Activated naive CD8-positive, alpha-beta T cell treated with anti-CD3 and anti-CD28 coated beads for 36 hours (primary cell): Measurements from ENCODE around the gene PAK5. TPM values are rescaled to one million over a fixed set of nuclear protein-coding genes. Genes with fewer than 3 reads are reported as not detected.

Experiments used
- DNase-seq: peaks from one replicate; pipeline ENCODE4 v3.0.0; 2021
- H3K27ac Mint-ChIP-seq: one replicate; pipeline ENCODE4 v1.8.0; 2022; ENCODE audit warnings: mild to moderate bottlenecking, moderate library complexity, mixed read lengths
- H3K27me3 Mint-ChIP-seq: one replicate; pipeline ENCODE4 v1.8.0; 2022; ENCODE audit warnings: mild to moderate bottlenecking, mixed read lengths
- H3K36me3 Mint-ChIP-seq: one replicate; pipeline ENCODE4 v1.8.0; 2021; ENCODE audit warnings: mild to moderate bottlenecking, mixed read lengths
- H3K4me1 Mint-ChIP-seq: one replicate; pipeline ENCODE4 v1.8.0; 2021; ENCODE audit warnings: mixed read lengths
- H3K4me3 Mint-ChIP-seq: one replicate; pipeline ENCODE4 v1.8.0; 2022; ENCODE audit warnings: mild to moderate bottlenecking, moderate library complexity, mixed read lengths
- H3K9me3 Mint-ChIP-seq: one replicate; pipeline ENCODE4 v1.8.0; 2022; ENCODE audit warnings: mixed read lengths
- total RNA-seq, 2 experiments: library from RNA; stranded (reverse); gene quantifications; one replicate each; pipeline ENCODE4 v1.2.3, GENCODE V29; 2021

Gene PAK5
- total RNA-seq, 2 experiments from 2014 or later = not detected

DNA sequence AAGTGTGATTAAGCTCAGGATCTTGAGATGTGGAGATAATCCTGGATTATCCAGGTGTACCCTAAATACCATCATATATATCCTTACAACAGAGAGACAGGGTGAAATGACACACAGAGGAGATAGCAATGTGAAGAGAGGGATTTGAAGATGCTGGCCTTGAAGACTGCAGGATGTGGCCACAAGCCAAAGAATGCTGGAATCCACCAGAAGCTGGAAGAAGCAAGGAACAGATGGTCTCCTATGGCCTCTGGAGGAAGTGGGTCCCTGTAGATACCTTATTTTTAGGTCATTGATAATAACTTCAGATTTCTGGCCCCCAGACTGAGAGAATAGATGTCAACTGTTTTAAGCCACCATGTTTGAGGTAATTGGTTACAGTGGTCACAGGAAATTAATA lies 95.0 kb downstream of the PAK5 start:
- Mint-ChIP-seq H3K4me1 (no peaks in the 10 kb centered on the region), H3K9me3 (peaks cover 1% of the 10 kb centered on the region), H3K27ac (no peak overlapping the region), H3K4me3 (no peak overlapping the region), H3K27me3 (no peaks in the 10 kb centered on the region), H3K36me3 (no peaks in the 10 kb centered on the region)
- DNase-seq = no peak

DNA sequence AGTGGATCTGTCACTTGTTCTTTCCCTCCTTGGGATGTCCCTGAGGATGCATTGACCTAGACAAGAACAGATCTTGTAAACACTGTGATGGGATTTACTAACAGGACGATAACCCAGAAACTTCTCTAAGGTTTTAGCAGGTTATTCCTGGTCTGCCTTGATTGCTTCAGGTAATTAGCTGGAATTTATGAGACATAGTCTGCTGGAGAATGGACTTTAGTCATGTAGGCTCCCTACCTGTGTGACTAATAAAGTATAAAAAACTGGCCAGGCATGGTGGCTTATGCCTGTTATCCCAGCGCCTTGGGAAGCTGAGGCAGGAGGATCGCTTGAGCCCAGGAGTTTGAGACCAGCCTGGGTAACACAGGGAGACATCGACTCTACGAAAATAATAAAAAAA lies 96.1 kb downstream of the PAK5 start:
- no peaks in the 10 kb centered on the region for H3K36me3 Mint-ChIP-seq

DNA sequence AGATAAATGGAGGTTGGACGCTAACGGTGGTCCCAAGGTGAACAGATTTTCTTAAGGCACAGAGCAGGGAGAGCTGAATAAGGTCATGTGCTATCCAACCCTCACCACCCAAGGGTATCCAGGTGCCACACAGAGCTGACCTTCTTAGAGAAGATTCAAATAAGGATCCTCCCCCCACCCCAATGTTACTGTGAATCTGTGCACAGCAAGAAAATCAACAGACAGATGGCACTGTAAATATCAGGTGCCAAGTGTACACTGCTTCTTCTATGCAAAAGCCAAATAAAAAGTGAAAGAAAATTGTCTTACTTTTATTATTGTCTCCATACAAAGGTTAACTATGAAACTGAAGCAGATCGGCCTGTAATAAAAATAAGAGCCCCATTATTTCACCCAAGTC lies 96.9 kb downstream of the PAK5 start:
- Mint-ChIP-seq H3K36me3 (no peaks in the 10 kb centered on the region), H3K27ac (no peak overlapping the region), H3K27me3 (no peaks in the 10 kb centered on the region), H3K9me3 (peaks cover 3% of the 10 kb centered on the region), H3K4me1 (no peaks in the 10 kb centered on the region), H3K4me3 (no peak overlapping the region)
- DNase-seq = no peak

More for the DNA sequence above, 96.1 kb downstream of the PAK5 start:
- Mint-ChIP-seq H3K27me3 (no peaks in the 10 kb centered on the region), H3K9me3 (peaks cover under 1% of the 10 kb centered on the region), H3K27ac (no peak overlapping the region), H3K4me1 (no peaks in the 10 kb centered on the region), H3K4me3 (no peak overlapping the region)
- no peak for DNase-seq

DNA sequence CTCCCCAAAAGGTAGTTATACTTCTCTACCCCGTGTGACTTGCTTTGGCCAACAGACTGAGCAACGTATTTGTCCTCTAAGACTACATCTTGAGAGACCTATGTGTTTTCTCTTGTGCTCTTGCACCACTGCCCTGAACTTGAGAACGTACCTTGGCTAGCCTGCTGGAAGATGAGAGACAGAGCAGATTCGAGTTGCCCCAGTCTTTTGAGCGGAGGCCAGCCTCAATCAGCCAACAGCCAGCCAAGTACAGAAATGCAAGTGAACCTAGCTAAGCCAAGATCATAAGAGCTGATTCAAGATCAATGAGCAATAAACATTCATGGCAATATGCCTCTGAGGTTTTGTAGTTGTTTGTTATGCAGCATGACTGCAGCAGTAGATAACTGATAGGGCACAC lies 98.4 kb downstream of the PAK5 start:
- Mint-ChIP-seq H3K4me3 (no peak overlapping the region), H3K27ac (no peak overlapping the region), H3K27me3 (no peaks in the 10 kb centered on the region), H3K4me1 (no peaks in the 10 kb centered on the region), H3K36me3 (no peaks in the 10 kb centered on the region), H3K9me3 (peaks cover 6% of the 10 kb centered on the region)
- no peak for DNase-seq

DNA sequence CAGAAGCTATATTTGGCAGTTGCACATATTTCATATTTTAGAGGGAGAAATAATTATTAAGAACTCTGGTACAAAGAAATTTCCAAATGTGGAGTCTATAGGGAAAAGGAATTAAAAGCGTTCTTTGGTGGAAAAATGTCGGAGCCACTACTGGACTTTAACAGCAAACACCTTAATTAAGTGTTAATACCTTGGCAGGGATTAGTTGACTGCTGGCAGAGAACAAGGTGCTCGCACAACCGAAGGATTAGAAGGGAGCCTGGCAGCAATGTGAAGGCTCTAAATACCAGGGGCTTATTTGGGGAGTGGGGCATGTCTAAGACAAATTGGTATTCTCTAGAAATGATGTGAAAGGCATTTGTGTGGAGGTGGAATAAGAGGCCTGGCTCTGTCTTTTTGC lies 98.9 kb downstream of the PAK5 start:
- H3K4me3 Mint-ChIP-seq = no peak overlapping the region
- no peak for DNase-seq
- H3K36me3 Mint-ChIP-seq = no peaks in the 10 kb centered on the region
- no peak overlapping the region for H3K27ac Mint-ChIP-seq
- peaks cover 8% of the 10 kb centered on the region for H3K9me3 Mint-ChIP-seq
- H3K27me3 Mint-ChIP-seq = no peaks in the 10 kb centered on the region
- H3K4me1 Mint-ChIP-seq = no peaks in the 10 kb centered on the region

DNA sequence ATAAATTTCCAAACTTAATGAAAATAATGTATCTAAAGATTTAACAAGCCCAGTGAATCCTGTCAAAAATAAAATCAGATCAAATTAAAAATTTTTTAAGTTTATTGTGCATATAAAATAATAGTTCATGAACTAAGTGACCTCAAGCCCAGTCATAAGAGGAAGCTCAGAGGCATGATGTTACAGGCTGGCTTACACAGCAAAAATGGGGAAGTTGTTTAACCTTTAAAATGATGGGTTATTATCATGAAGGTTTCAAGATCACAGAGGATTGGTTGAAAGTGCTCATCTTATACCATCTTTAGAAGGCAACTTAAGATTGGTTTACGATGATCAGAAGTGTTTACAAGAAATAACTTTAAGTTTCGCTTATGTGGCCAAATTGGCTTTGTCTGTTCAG lies 102.5 kb downstream of the PAK5 start:
- no peak for DNase-seq
- Mint-ChIP-seq H3K27me3 (no peaks in the 10 kb centered on the region), H3K9me3 (peaks cover 10% of the 10 kb centered on the region), H3K36me3 (no peaks in the 10 kb centered on the region), H3K4me1 (no peaks in the 10 kb centered on the region), H3K4me3 (no peak overlapping the region), H3K27ac (no peak overlapping the region)

DNA sequence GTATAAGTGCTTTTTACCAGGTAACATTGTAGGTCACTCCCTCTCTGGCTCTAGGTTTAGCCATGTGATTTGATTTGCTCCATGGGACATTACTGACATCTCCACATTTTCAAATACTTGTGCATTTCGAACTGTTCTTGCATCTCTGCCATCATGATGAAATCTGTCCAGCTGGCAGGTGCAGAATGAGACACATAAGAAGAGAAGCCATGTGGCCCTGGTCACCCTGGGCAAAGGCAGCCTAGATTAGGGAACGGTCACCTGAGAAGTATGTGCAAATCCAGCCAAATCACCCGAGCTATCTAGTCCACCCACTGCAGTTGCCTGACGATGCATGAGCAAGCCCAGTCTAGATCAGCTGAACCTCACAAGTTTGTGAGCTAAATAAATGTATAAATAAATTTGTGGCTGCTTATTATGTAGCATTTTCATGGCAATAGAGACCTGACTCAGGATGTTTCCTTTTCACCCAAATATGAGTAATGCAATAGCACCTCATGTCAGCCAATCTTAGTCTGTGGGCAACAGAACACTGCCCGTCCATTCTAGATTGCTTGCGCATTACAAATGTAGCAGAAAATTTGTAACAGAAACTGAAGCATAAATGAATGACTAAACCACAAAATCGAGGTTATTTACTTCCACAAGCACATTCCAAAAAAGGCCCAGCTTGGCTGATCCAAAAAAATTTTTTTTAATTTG lies 115.2 kb downstream of the PAK5 start:
- H3K4me1 Mint-ChIP-seq = no peaks in the 10 kb centered on the region
- H3K27me3 Mint-ChIP-seq = no peaks in the 10 kb centered on the region
- H3K9me3 Mint-ChIP-seq = peaks cover 2% of the 10 kb centered on the region
- no peak overlapping the region for H3K27ac Mint-ChIP-seq
- no peak overlapping the region for H3K4me3 Mint-ChIP-seq
- H3K36me3 Mint-ChIP-seq = no peaks in the 10 kb centered on the region
- no peak for DNase-seq

DNA sequence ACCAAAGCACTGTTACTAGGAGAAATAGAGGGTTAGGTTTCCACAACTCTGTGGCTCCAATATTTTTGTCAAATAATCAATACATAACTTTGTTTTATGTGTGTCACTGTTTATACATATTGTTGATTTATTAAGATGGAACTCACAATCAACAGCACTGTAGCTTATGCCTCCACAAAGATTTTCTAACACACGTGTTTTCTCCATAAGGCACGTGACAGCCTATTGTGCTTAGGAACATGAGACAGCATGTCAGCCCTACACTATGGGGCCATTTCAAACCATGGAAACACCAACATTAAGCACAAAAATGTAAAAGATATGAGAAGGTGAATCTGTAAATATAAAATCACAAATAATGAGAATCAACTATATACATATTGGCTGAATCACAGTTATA lies 127.0 kb downstream of the PAK5 start:
- Mint-ChIP-seq H3K27ac (no peak overlapping the region), H3K9me3 (peaks cover 3% of the 10 kb centered on the region), H3K4me1 (no peaks in the 10 kb centered on the region), H3K4me3 (no peak overlapping the region), H3K27me3 (no peaks in the 10 kb centered on the region), H3K36me3 (no peaks in the 10 kb centered on the region)
- DNase-seq = no peak

DNA sequence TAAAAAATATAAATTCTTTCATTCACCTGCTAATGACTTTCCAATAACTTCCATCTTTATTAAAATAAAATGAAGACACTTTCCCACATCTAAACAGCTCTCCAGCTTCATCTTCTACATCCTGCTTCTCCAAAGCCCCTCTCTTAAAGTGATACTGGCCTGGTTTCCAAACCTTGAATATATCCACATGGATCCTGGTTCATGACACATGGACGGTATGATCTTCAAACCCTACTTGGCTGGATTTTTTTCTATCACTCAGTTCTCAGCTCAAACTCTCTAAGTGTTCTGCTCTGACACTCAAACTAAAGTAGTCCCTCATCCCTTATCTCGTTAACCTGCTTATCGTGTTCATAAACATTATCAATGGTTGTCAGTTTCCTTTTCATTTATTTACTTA lies 128.2 kb downstream of the PAK5 start:
- Mint-ChIP-seq H3K36me3 (no peaks in the 10 kb centered on the region), H3K9me3 (peaks cover 5% of the 10 kb centered on the region), H3K4me1 (no peaks in the 10 kb centered on the region), H3K27ac (no peak overlapping the region), H3K27me3 (no peaks in the 10 kb centered on the region), H3K4me3 (no peak overlapping the region)
- no peak for DNase-seq

DNA sequence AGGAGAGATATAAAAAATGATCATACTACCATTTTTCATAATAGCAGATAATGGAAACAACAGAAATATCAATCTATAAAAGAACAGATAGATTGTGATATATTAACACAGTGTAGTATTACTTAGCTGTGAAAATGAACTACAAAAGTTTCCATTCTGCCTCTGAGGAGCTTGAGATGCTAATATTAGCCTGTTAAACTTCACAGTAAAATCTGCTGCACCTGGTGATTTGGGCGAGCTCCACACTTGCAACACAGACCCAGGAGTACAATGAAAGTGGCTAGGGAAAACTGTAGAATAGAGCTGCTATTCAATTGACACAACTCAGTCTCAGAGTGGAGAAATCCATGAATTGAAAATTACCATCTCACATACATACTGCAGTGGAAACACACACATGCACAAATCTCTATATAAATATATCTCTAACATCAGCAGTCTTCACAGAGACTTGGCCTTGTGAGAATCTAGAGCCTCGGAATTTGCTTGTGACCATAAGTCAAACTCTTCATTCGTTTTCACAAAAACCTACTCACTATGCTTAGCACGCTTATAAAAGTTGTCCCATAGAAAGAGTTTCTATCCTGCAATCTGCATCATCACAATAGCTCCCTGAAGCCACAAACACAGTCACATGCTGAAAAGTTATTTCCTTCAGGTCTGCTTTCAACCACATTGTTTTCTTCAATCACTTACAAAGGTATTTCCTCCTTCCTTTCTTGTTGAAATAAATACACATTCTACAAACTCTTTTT lies 133.0 kb downstream of the PAK5 start:
- H3K36me3 Mint-ChIP-seq = no peaks in the 10 kb centered on the region
- H3K4me3 Mint-ChIP-seq = no peak overlapping the region
- peaks cover 4% of the 10 kb centered on the region for H3K9me3 Mint-ChIP-seq
- H3K4me1 Mint-ChIP-seq = no peaks in the 10 kb centered on the region
- H3K27me3 Mint-ChIP-seq = no peaks in the 10 kb centered on the region
- no peak for DNase-seq
- H3K27ac Mint-ChIP-seq = no peak overlapping the region

DNA sequence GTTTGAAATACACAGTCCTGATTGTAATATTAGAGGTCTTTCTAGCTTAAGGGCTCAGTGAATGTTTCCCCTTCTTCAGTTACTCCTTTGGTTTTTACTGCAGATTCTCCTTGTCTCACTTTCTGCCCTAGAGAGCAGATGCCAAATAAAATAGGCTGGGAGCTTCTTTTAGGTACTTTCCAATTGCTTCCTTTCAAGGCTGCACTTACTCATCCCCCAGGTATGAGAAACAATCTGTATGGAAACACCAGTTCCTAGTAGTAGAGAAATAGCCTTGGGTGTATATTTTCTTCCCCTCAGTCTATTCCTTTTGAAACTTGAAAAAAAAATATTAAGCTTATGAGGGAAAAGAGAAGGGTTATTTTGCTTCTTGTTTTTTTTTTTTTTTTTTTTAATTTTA lies 139.7 kb downstream of the PAK5 start:
- Mint-ChIP-seq H3K27me3 (no peaks in the 10 kb centered on the region), H3K4me3 (no peak overlapping the region), H3K36me3 (no peaks in the 10 kb centered on the region), H3K9me3 (no peaks in the 10 kb centered on the region), H3K4me1 (no peaks in the 10 kb centered on the region), H3K27ac (no peak overlapping the region)
- DNase-seq = no peak

DNA sequence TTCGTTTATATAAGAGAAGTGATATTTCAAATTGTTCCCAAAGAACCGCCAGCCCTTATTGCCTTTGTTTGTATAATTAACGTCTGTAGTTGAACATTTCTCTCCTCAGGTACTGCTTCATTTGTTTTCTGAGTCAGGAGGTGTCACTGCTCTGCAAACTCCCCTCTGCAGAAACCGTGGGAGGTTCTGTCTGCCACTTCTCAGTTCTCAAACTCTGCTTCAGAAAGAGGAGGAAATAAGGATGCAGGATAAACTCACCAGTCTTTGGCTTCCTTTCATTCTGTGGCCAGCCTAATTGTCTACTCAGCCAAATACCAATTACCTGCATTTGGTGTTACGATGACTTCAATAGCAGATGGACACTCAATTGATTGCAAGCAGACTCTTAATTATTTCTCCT lies 149.8 kb downstream of the PAK5 start:
- no peak overlapping the region for H3K27ac Mint-ChIP-seq
- H3K36me3 Mint-ChIP-seq = no peaks in the 10 kb centered on the region
- no peaks in the 10 kb centered on the region for H3K4me1 Mint-ChIP-seq
- H3K9me3 Mint-ChIP-seq = no peaks in the 10 kb centered on the region
- DNase-seq = no peak
- H3K4me3 Mint-ChIP-seq = no peak overlapping the region
- H3K27me3 Mint-ChIP-seq = no peaks in the 10 kb centered on the region

DNA sequence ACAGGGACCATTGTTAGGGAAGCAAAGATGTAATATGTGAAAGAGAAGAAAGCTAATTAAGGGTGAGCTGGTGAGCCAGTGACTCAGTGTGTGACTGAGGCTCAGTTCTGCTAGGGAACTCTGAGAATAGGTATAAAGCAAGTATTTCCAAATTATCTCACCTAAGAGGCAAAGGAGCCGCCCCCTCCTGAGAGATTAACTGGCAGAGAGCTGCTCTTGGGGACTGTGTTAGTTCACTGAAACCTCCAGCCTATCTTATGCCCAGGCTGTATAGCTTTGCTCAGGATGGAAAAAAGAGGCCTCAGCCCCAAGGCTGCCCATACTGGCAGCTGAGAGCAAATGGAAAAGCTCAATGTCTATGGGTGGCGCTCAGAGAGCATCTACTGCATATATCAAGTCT lies 152.0 kb downstream of the PAK5 start:
- Mint-ChIP-seq H3K36me3 (no peaks in the 10 kb centered on the region), H3K9me3 (no peaks in the 10 kb centered on the region), H3K27me3 (no peaks in the 10 kb centered on the region), H3K4me3 (no peak overlapping the region), H3K27ac (no peak overlapping the region), H3K4me1 (no peaks in the 10 kb centered on the region)
- DNase-seq = no peak

DNA sequence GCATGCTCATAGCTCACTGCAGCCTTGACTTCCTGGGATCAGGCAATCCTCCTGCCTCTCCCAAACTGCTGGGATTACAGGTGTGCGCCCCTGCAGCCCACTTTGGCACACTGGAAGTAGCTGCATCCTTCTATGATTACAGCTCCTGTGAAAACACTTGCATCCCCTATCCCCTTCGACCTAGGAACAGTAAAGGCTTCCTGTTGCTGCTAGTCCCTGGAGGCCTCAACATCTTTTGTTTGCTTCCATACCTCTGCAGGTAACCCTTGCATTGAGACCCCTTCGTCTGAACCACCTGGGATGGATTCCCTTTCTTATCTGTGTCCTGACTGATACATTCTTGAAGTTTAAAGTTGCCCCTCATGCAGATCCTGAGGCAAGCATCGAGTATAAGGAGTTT lies 152.4 kb downstream of the PAK5 start:
- H3K4me3 Mint-ChIP-seq = no peak overlapping the region
- no peaks in the 10 kb centered on the region for H3K9me3 Mint-ChIP-seq
- H3K27ac Mint-ChIP-seq = no peak overlapping the region
- H3K27me3 Mint-ChIP-seq = no peaks in the 10 kb centered on the region
- H3K4me1 Mint-ChIP-seq = no peaks in the 10 kb centered on the region
- no peaks in the 10 kb centered on the region for H3K36me3 Mint-ChIP-seq
- DNase-seq = no peak

DNA sequence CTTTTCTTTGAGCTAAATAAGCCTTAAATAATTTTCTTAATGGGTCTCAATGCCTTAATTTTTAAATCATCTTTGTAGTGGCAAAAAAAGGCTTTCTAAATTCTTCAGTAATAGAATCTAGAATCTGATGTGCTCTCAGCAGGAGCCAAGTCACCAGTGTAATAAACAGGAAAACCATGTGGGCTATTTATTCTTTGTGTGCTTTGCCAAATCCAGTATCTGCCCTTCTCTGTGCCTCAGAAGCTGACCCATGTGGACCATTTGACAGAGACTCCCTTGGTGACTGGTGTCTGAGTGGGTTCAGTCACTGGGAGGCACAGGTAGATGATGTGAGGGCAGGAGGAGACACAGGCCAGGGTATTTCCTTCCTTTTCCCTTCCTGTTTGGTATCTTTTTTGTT lies 152.9 kb downstream of the PAK5 start:
- no peak for DNase-seq
- no peak overlapping the region for H3K27ac Mint-ChIP-seq
- H3K36me3 Mint-ChIP-seq = no peaks in the 10 kb centered on the region
- H3K9me3 Mint-ChIP-seq = no peaks in the 10 kb centered on the region
- H3K4me3 Mint-ChIP-seq = no peak overlapping the region
- no peaks in the 10 kb centered on the region for H3K27me3 Mint-ChIP-seq
- no peaks in the 10 kb centered on the region for H3K4me1 Mint-ChIP-seq

DNA sequence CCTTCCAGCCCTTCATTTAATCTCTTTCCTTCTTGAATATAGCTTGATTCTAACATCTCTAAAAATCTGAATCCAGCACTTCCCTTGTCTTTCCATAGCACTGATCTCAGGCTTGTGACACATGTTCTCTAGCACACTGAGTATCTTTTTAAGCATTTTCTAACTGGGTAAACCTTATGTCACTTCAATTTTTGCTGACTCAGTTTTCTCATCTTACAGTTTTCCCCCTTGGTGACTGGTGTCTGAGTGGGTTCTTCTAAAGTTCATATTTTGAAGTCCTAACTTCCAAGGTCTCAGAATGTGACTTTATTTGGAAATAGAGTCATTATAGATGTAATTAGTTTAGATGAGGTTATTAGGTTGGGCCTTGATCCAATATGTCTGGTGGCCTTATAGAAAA lies 153.9 kb downstream of the PAK5 start:
- no peak for DNase-seq
- no peaks in the 10 kb centered on the region for H3K9me3 Mint-ChIP-seq
- no peaks in the 10 kb centered on the region for H3K4me1 Mint-ChIP-seq
- no peaks in the 10 kb centered on the region for H3K36me3 Mint-ChIP-seq
- H3K4me3 Mint-ChIP-seq = no peak overlapping the region
- H3K27ac Mint-ChIP-seq = no peak overlapping the region
- H3K27me3 Mint-ChIP-seq = no peaks in the 10 kb centered on the region
